HG03354 (cell line): ENCODE data around the gene GTF3C1.
"Not testable (repeated sequence)": the region's sequence is repeated elsewhere in the genome, so short reads cannot be mapped to it uniquely, and the experiment has no call there.

Experiments used
- ATAC-seq: cut with Tn5 transposase; IDR thresholded peaks from one replicate; pipeline ENCODE4 v1.9.1; 2021; ENCODE audit warnings: mild to moderate bottlenecking; ENCODE audit not compliant: unreplicated experiment, poor library complexity, severe bottlenecking

The GTF3C1 gene

DNA sequence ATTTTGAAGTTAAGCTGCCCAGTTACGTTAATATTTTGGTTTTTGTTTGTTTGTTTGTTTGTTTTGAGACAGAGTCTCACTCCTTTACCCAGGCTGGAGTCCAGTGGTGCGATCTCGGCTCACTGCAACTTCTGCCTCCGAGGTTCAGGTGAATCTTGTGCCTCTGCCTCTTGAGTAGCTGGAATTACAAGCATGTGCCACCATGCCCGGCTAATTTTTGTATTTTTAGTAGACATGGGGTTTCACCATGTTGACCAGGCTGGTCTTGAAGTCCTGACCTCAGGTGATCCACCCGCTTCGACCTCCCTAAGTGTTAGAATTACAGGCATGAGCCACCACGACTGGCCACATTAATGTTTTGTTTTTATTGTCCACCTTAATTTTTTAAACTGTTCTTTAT lies 21.3 kb upstream of the GTF3C1 start:
- not testable (repeated sequence) for ATAC-seq

DNA sequence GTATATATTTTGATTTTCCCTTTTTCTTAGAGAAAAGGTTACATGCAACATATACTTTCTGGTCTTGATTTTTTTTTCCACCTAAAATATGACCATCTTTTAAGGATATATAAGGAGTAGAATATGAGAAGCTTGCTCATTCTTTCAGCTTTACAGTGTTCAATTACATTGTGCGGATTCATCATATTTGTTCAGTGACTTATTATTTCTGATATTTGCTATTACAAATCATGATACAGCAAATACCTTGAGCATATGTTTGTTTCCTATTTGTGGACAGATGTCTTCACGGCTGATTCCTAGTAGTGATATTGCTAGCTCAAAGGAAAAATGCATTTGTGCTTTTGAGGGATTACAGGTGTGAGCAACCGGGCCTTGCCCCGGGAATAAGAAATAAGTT lies 18.4 kb upstream of the GTF3C1 start:
- ATAC-seq, result no peak

DNA sequence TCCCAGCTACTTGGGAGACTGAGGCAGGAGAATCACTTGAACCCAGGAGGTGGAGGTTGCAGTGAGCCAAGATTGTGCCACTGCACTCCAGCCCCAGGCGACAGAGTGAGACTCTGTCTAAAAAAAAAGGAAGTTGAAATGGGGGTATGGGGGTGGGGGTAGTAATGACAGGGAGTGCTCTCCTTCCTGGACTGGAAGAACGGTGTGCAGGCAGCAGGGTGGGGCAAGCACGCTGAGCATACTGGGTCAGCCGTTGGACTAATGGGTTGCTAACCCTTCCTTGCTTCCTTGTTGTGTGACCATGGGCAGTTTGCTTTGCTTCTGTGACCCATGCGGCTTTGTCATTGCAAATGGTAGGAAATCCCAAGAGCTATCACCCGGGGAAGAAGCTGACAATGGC lies 16.7 kb upstream of the GTF3C1 start:
- no peak for ATAC-seq

DNA sequence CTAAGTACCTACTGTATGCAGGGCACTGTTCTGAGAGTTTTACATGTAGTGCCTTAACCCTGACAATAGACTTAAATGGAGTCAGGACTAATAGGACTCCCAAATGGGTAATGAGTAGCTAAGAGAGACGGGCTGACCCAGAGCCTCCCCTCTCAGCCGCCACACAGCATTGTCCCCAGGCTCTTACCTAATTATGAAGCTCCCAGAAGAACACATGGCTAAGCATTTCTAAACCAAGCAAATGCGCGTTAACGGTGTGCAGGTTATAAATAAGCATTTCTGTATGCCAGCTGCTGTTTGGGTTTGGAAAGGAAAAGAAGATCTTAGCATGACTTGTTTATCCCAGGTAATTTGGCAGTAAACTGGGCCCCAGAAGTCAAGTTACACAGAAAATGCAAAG lies 14.5 kb upstream of the GTF3C1 start:
- ATAC-seq, result no peak

DNA sequence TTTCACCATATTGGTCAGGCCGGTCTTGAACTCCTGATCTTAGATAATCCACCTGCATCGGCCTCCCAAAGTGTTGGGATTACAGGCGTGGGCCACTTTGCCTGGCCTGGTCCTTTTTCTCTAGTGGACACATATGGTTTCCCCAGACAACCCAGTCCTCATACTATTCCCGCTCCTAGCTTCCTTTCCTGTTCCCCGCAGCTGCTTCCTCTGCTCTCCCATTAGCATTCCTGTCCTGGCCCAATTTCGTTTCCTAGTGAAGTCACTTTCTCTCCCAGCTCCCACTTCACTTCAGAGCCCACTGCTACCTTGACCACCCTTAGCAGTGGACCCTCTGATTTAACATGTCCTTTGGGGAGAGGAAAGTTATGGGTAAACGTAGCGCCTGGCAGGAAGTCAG lies 11.5 kb upstream of the GTF3C1 start:
- ATAC-seq, result no peak

DNA sequence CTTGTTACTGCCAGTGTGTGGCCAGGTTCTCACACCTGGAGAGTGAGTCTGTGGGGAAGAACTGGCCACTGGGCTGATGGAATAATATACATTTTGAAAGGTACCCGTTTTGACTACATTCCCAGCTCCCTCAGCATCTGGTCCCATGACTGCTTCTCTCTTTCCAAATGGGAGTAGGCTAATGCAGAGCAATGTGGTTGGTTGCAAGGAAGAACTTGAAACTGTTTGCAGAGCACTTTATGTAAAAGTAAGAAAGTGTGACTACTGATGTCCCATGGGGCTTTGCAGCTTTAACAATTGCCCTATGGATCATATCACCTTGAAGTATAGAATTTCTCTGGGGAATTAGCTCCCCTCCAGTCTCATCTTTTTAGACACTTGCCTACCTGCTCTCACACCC lies 9.2 kb upstream of the GTF3C1 start:
- no peak for ATAC-seq

DNA sequence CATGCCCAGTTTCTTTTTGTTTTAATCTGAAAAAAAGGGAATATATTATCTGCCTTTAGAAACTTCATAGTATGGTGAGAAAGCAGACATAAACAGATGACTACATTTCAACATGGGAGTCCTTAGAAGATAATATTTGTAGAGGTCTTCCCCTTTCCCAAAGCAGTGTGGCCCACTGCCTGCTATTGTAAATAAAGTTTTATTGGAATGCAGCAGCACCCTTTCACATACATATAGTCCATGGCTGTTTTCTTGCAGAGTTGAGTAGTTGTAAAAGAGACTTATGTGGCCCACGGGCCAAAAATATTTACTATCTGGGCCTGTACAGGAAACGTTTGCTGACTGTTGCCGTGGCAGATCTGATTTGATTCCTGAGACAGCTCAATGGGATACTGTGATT lies 8.7 kb upstream of the GTF3C1 start:
- ATAC-seq, result no peak

DNA sequence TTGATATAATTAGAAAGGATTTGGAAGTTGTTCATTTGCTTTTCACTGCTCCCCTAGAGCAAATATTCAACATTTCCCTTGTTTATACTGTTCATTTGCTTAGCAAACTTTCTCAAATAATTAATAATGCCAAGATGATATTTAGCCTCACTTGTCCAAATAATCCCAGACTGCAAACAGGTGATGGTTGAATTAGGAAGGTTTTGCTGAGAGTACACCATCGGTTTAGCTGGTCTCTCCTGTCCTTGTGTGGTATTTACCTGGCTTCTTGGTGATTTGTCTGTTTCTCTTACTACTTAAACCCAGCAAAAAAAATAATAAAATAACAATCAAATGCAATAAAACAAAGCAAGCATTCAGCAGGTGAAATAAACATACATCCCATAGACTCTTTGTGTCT lies 6.8 kb upstream of the GTF3C1 start:
- no peak for ATAC-seq

DNA sequence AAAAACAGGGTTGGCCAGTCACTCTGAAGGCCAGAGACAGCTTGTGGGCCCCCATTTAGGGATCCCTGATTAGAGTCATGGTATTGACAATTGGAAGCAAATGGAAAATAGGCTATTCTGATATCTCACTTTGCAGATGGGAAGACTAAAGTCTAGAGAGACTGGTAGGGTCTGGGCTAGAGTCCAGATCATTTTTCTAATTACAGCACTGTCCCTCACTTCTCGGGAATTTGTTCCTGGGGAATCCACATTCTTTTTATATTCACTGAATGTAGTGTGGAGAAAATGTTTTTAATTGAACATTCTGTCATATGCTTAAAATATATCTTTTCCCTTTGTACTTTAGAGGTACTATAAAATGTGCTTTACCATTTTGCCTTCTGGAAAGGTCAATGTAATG lies 1.3 kb upstream of the GTF3C1 start:
- no peak for ATAC-seq

DNA sequence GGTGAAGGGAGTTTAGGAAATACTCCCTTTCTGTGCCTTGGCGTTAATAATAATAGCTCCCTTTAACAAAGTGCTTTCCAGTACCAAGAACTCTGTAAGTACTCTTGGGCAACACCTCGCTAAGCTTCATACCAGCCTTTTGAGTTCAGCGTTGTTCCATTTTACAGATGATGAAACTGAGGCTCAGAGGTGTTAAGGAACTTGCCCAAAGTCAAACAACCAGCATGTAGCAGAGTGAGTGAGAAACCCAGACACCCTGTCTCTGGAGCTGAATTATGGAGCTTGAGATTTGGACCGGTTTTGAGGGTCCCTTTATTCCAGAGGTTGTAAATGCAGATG lies 838 bp upstream of the GTF3C1 start:
- ATAC-seq, result no peak

DNA sequence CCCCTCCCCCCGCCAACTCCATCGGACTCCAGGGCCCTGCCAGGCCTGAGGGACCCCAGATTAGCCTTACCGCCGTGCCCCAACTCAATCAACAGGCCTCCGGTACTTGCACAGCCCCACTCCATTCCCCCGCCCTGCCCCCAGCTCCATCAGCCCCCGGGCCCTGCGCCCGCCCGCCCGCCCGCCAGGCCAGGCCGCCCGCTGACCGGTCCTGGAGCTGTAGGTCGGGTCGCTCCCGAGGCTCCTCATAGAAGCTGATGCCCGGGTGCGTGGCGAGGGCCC lies 308 bp downstream of the GTF3C1 start:
- peak; percentile 34 for ATAC-seq

DNA sequence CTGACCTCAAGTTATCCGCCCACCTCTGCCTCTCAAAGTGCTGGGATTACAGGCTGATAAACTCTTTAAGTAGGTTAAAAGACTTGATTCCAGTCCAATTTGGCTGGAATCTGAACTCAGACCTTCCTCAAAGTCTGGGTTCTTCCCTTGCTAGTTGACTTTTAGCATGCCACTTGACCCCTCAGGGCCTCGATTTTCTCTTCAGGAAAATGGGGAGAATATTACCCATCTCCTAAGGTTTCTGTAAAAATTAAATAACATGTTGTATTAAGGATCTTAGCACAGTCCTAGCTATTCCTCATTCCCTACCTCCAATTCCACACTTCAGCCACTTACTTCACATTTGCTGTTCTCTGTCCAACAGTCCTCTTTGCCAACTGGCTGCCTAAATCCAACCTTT lies 1.9 kb downstream of the GTF3C1 start:
- no peak for ATAC-seq

DNA sequence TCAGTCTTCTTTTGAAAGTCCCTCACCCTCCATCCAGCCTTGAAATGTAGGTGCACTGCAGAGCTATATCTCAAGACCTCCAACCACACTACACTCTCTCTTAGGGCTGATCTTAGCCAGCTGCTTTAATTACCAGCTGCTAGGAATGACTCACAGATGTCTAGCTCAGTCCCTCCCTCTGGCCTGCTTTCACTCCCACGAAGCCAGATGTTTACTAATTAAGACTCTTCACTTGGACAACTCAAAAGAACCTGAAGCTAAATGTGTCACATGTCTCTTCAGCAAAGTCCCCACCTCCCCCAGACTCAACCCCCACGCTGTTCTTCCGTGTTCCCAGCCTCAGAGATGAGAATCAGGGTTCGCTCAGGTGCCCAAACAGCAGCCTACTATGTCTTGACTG lies 2.6 kb downstream of the GTF3C1 start:
- ATAC-seq, result no peak

DNA sequence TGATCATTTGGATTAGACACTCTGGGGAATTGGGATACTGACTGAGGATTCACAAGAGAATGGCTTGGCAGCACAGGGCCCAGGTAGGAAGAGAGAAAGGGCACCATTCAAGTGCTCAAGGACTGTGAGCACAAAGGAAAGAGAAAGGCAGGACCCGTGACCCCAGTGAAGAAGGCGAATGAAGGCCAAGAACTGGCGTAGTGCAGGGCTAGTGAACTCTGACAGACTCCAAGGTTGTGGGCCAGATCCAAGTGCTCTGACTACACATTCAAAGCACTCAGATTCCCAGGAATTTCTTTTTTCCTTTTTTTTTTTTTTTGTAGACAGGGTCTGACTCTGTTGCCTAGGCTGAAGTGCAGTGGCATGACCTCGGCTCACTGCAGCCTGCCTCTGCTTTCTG lies 5.0 kb downstream of the GTF3C1 start:
- no peak for ATAC-seq

DNA sequence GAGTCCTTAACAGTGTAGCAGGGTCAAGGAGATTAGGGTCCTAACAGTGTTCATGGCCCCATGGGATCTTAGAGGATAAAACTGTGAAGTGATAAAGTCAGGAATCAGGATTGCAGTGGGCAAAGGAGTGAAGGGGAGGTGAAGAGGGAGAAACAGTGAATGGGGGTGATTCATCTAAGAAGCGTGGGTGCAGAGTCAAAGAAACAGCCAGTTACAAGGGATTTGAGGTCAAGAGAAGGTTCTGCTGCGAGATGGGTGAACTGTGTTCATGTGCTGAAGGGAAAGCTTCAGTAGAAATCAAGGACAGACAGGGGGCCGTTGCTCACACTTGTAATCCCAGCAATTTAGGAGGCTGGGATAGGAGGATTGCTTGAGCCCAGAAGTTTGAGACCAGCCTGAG lies 5.9 kb downstream of the GTF3C1 start:
- no peak for ATAC-seq

DNA sequence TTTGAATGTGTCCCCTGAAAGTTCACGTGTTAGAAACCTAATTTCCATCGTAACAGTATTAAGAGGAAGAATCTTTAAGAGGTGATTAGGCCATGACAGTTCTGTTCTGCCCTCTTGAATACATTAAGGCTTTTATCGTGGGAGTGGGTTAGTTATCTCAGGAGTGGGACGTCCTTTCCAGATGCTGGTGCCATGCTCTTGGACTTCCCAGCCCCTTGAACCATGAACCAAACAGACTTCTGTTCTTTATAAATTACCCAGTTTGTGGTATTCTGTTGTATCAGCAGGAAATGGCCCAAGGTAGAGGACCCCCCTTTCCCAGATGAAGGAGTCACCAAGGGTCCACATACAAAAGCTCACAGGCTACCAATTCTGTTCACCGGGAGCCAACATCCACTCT lies 10.1 kb downstream of the GTF3C1 start:
- ATAC-seq, result no peak

DNA sequence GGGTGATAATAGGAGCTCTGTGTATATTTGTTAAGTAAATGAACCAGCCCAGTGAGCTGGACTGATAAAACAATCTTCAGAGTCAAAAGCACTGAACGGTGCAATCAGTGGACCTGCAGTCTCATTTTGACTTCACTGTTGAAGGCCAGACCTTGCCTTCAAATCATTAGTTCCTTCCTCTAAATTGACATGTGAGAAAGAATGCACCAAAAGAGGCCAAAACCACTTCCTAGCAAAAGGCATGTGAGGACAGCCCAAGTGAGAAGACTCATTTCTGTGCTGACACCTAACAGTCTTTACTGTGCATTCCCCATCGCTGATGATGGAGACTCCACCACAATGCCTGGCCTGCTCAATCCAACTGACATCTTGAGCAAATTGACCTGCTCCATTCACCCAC lies 10.6 kb downstream of the GTF3C1 start:
- no peak for ATAC-seq

DNA sequence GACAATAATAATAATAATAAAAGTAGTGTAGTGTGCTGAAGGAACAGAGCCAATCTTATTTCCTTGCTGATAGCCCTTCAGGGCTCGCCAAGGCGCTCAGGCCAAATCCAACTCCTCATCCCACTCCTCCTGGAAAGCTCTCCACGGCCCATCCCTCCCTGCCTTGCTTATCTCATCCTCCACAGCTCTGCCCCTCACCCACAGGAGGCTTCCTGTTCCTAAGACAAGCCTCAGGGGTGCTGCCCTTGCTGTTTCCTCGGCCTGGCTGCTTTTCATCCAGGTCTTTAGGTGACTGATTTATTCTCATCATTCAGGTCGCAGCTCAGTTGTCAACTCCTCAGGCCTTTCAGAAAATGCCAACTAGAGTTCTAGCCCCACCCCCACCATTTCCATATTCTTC lies 11.2 kb downstream of the GTF3C1 start:
- no peak for ATAC-seq

DNA sequence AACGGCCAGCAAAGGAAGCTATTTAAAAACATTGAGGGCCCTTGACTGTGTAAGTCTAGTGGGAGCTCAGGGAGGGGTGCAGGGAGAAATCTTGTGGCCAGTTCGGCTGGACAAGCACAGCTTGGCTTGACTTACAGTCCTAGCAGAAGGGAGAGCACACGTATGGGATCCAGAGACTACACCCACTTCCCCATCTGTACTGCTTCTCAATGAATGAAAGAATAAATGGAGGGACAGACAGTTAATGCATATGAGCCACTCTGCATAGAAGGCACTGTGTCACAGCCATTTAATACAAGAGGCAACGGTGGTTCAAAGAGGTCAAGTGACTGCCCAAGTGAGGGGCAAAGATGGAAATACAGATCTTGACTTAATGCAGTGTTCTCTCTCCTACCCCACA lies 15.5 kb downstream of the GTF3C1 start:
- ATAC-seq, result no peak

DNA sequence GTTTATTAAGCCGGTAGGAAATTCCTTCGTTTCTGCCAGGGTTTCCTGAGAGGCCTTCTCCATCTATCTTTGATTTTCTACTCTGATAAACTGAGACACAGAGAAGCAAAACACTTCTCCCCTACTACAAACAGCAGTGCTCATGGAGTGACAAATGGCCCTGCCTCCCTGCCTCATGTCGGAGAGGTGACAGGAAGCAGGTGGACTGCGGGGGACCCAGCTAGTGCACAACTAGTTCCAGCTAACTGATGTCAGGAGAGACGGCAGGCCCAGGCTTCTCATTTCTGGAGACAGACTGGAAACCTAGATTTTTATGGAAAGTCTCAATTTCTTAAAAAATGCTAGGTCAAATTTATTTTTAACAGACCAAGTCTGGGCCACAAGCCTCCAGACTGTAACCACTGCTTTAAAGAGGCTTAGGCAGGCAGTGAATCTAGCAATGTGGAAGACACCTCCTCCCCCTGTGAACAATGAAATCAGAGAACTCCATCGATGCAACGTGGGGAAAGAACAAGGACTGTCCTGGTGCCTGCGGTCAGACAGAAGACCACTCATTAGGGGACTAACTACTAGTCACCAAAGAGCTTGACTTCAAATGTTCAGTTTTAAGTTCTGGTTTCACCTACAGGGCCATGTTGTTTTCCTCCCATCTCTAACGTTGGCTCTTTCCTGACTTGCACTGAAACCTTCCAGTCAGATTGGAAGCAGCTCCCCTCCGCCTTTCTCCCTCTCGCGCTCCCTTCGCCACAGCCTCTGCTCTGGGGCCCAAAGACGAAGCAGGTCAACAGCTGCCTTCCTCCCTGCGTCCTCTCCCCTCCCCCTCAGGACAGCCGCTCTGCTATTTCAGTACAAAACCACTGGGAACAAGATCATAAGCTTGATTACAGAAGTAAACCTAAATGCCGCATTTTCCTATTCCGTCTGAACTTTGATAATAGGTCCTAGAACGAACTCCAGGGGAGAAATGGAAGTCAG lies 17.6 kb downstream of the GTF3C1 start:
- ATAC-seq, result no peak

DNA sequence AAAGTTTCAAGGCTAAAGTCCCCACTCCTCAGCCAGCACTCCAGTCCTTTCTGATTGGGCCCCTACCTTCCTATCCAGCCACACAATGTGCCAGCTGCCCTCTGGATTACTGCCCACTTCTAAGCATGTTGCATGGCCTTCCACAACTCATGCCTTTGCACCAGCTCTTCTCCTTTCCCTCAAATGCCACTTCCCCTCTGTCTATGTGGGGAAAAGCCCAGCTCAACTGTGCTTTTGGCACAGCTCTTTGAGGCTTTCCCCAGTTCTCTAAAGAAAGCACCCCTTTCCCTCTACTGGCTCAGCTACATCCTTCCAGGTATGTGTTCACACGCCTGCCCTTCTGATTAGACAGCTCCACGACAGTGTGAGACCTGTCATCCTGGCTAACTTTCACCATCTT lies 18.5 kb downstream of the GTF3C1 start:
- ATAC-seq, result no peak

DNA sequence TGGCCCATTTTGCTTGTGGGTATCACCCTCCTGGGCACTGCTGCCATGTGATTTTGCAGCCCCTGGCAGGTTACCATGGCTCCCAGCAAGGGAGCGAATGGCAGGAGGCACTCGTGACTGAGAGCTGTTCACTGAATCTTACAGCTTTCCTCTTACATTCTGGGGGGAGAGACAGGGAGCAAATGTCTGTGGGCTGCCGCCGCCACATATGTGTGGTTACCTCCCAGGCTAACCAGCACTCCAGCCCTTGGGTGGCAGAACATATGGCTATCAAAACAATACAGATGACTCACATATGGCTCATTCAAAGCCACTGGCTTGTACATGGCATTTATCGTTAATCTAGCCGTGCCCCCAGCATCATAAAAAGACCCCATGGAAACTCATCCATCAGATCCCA lies 19.8 kb downstream of the GTF3C1 start:
- no peak for ATAC-seq
